IMR-90 (cell line): Measurements from ENCODE around the gene ZBTB40. TPM values are rescaled to one million over a fixed set of nuclear protein-coding genes. Genes with fewer than 3 reads are reported as not detected.

Experiments
- ATAC-seq: fragments of 200-7000 bp; cut with Tn5 transposase; 2 replicates; pipeline ENCODE4 v1.9.1; 2020; ENCODE audit warnings: low read depth, mild to moderate bottlenecking, moderate library complexity
- BruUV-seq: library from RNA; stranded (reverse); fragments of 400-500 nt; replicated peaks from 2 replicates; lab custom pipeline; 2021; lab: Mats Ljungman, UMichigan
- CTCF ChIA-PET: fragments of 300-600 bp; formaldehyde crosslinking; extraction: SDS; loops from one replicate; lab custom pipeline; 2021; ENCODE audit warnings: antibody characterized with exemption; lab: Yijun Ruan, JAX
- POLR2A ChIA-PET: fragments of 300-600 bp; sonication (Branson Sonifier 250); formaldehyde crosslinking; loops from one replicate; lab custom pipeline; 2022; ENCODE audit warnings: antibody characterized with exemption; ENCODE audit not compliant: unreplicated experiment; lab: Charles Lee
- DNase-seq: peaks from one replicate; pipeline ENCODE4 v3.0.0; 2013
- H2AFZ ChIP-seq: replicated peaks from 2 replicates; pipeline ENCODE3; 2013; ENCODE audit warnings: low read length, mild to moderate bottlenecking; ENCODE audit not compliant: poor library complexity
- H2AK5ac ChIP-seq: 2 replicates; pipeline ENCODE4 v1.6.1; 2013; ENCODE audit warnings: low read depth, low read length, inconsistent platforms
- H2AK9ac ChIP-seq: replicated peaks from 2 replicates; pipeline ENCODE3; 2013; ENCODE audit warnings: mild to moderate bottlenecking, low read depth, low read length, moderate library complexity; ENCODE audit not compliant: poor library complexity
- H2BK120ac ChIP-seq: 2 replicates; pipeline ENCODE4 v1.6.1; 2013; ENCODE audit warnings: low read depth, low read length, inconsistent platforms
- H2BK15ac ChIP-seq: 3 replicates; pipeline ENCODE4 v1.6.1; 2013; ENCODE audit warnings: low read depth, low read length, inconsistent platforms
- H2BK20ac ChIP-seq: 2 replicates; pipeline ENCODE4 v1.6.1; 2013; ENCODE audit warnings: low read depth, mild to moderate bottlenecking, inconsistent platforms, low read length, moderate library complexity
- H2BK5ac ChIP-seq: 2 replicates; pipeline ENCODE4 v1.6.1; 2013; ENCODE audit warnings: mild to moderate bottlenecking, low read depth, low read length, inconsistent platforms; ENCODE audit not compliant: poor library complexity, severe bottlenecking
- H3K14ac ChIP-seq: replicated peaks from 2 replicates; pipeline ENCODE4 v1.6.1; 2013; ENCODE audit warnings: low read depth, low read length, inconsistent platforms
- H3K18ac ChIP-seq: 2 replicates; pipeline ENCODE4 v1.6.1; 2013; ENCODE audit warnings: low read depth, low read length, control low read depth
- H3K23ac ChIP-seq: 2 replicates; pipeline ENCODE4 v1.6.1; 2013; ENCODE audit warnings: low read depth, low read length, inconsistent platforms
- H3K27ac ChIP-seq: 2 replicates; pipeline ENCODE4 v1.5.1; 2013; ENCODE audit warnings: mild to moderate bottlenecking, control low read depth, low read length; ENCODE audit not compliant: insufficient read depth
- H3K27me3 ChIP-seq: 2 replicates; pipeline ENCODE4 v1.6.1; 2013; ENCODE audit warnings: low read length; ENCODE audit not compliant: control insufficient read depth, insufficient read depth
- H3K36me3 ChIP-seq: 2 replicates; pipeline ENCODE4 v1.6.1; 2013; ENCODE audit warnings: low read length, mixed read lengths; ENCODE audit not compliant: control insufficient read depth, insufficient read depth
- H3K4ac ChIP-seq: 2 replicates; pipeline ENCODE4 v1.6.1; 2013; ENCODE audit warnings: low read depth, low read length, inconsistent platforms
- H3K4me1 ChIP-seq: 2 replicates; pipeline ENCODE4 v1.6.1; 2013; ENCODE audit warnings: low read length, mixed read lengths; ENCODE audit not compliant: control insufficient read depth, insufficient read depth
- H3K4me2 ChIP-seq: 2 replicates; pipeline ENCODE4 v1.6.1; 2013; ENCODE audit warnings: low read depth, mild to moderate bottlenecking, control low read depth, low read length, moderate library complexity
- H3K4me3 ChIP-seq: 2 replicates; pipeline ENCODE4 v1.5.1; 2013; ENCODE audit warnings: low read depth, mild to moderate bottlenecking, control low read depth, low read length, moderate library complexity; ENCODE audit not compliant: insufficient read depth
- H3K56ac ChIP-seq: 2 replicates; pipeline ENCODE4 v1.6.1; 2013; ENCODE audit warnings: low read length, inconsistent platforms; ENCODE audit not compliant: insufficient read depth; ENCODE audit errors: extremely low read depth
- H3K79me1 ChIP-seq, 2 experiments: 2 replicates each; pipeline ENCODE4 v1.6.1; 2013; ENCODE audit warnings: low read length in 2 of 2, inconsistent platforms in 1 of 2, low read depth in 1 of 2
- H3K9ac ChIP-seq: 2 replicates; pipeline ENCODE4 v1.6.1; 2013; ENCODE audit warnings: low read depth, low read length, control low read depth
- H3K9me1 ChIP-seq: 2 replicates; pipeline ENCODE4 v1.6.1; 2013; ENCODE audit warnings: low read length, inconsistent platforms; ENCODE audit not compliant: insufficient read depth
- H3K9me3 ChIP-seq: 2 replicates; pipeline ENCODE4 v1.6.1; 2013; ENCODE audit warnings: low read length; ENCODE audit not compliant: control insufficient read depth, insufficient read depth
- H4K20me1 ChIP-seq: 2 replicates; pipeline ENCODE4 v1.6.1; 2013; ENCODE audit warnings: low read length, inconsistent platforms; ENCODE audit not compliant: insufficient read depth
- H4K5ac ChIP-seq: 2 replicates; pipeline ENCODE4 v1.6.1; 2013; ENCODE audit warnings: mild to moderate bottlenecking, low read depth, low read length, control low read depth
- H4K8ac ChIP-seq, 2 experiments: 2 replicates each; pipeline ENCODE4 v1.6.1; 2013; ENCODE audit warnings: low read depth in 2 of 2, low read length in 2 of 2, control low read depth in 1 of 2, inconsistent platforms in 1 of 2
- H4K91ac ChIP-seq: 2 replicates; pipeline ENCODE4 v1.6.1; 2013; ENCODE audit warnings: low read depth, low read length, inconsistent platforms; ENCODE audit not compliant: insufficient read depth
- BHLHE40 ChIP-seq: fragments of 150-350 bp; IDR thresholded peaks from 2 replicates; pipeline ENCODE4 v1.6.1; 2016; ENCODE audit warnings: mild to moderate bottlenecking, low read depth, low read length
- CEBPB ChIP-seq: IDR thresholded peaks from 2 replicates; pipeline ENCODE4 v1.6.1; 2012; ENCODE audit warnings: low read depth, low read length, improper control_type of control experiment
- MAFK ChIP-seq: IDR thresholded peaks from 2 replicates; pipeline ENCODE4 v1.6.1; 2012; ENCODE audit warnings: low read depth, low read length, improper control_type of control experiment
- MAZ ChIP-seq: IDR thresholded peaks from 2 replicates; pipeline ENCODE4 v1.6.1; 2012; ENCODE audit warnings: low read depth, mild to moderate bottlenecking, low read length, improper control_type of control experiment, moderate library complexity, borderline replicate concordance
- RAD21 ChIP-seq: IDR thresholded peaks from 2 replicates; pipeline ENCODE4 v1.6.1; 2012; ENCODE audit warnings: low read length, improper control_type of control experiment
- RFX5 ChIP-seq: IDR thresholded peaks from 2 replicates; pipeline ENCODE4 v1.8.0; 2012; ENCODE audit warnings: low read depth, mild to moderate bottlenecking, low read length, moderate library complexity
- WGBS, 2 experiments: methylation state at CpG; one replicate each; pipeline versions ENCODE4 v1.1.5 to v1.1.7; 2013; ENCODE audit warnings: missing lambda C conversion rate in 2 of 2; ENCODE audit not compliant: insufficient read length in 1 of 2; ENCODE audit errors: extremely low coverage in 2 of 2; 5-methylcytosine and 5-hydroxymethylcytosine counted together
- dilution Hi-C: fragments of 300-500 bp; cut with HindIII; formaldehyde crosslinking; loops from one replicate; pipeline ENCODE4 v1.14.3; 2018; ENCODE audit warnings: low sequenced_read_pairs; ENCODE audit not compliant: unreplicated experiment
- in situ Hi-C: fragments of 300-500 bp; cut with MboI; formaldehyde crosslinking; loops from 3 replicates; pipeline ENCODE4 v1.14.3; 2019; ENCODE audit warnings: low sequenced_read_pairs, inconsistent platforms, mixed read lengths
- intact Hi-C: fragments of 100-400 bp; cut with micrococcal nuclease; formaldehyde crosslinking; loops from 2 replicates; pipeline ENCODE4 v1.10.0; 2022
- polyA plus RNA-seq, 3 experiments: library from polyadenylated mRNA; depleted of rRNA; stranded (reverse); fragments of >200 nt; gene quantifications; 2 replicates each; pipeline ENCODE4 v1.2.3, GENCODE V29; 2012; ENCODE audit warnings: low replicate concordance in 1 of 3
- total RNA-seq: library from RNA; depleted of rRNA; stranded (reverse); fragments of >200 nt; gene quantifications from 2 replicates; pipeline ENCODE4 v1.2.3, GENCODE V29; 2012
- TF ChIP-seq, protein P1 (sequence below): fragments of 150-350 bp; IDR thresholded peaks from 2 replicates; pipeline ENCODE4 v1.6.1; 2017; ENCODE audit warnings: mild to moderate bottlenecking, antibody characterized with exemption, low read length, low read depth

ZBTB40 gene
- total and polyA plus RNA-seq, 2 of the 4 experiments (the other 2 are of a cell fraction) = 6.0 to 9.7 TPM

DNA sequence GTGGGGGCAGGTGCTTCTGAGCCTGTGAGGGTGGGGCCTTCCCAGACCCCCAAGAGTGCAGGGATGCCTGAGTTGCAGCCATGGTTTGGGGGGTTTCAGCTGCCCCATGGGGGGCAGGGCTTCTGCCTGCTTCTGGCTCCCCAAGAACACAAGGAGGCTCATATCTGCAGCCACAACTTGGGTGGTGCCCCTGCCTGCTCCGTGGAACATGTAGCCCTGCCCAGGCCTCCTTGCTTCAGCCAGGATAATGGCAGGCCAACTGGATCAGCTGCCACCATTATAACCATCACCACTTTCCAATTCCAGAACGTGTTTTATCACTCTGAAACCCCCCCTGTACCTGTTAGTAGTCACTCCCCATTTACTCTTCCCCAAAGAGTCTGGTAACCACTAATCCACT is 14.0 kb downstream of the ZBTB40 start:
- H3K36me3 ChIP-seq = no peaks in the 10 kb centered on the region
- DNase-seq (no peak), ATAC-seq (no peak)
- H3K14ac ChIP-seq = no peak overlapping the region
- no peak overlapping the region for H3K4ac ChIP-seq
- in situ Hi-C loops (no loop called here), dilution Hi-C loops (no loop called here), intact Hi-C loops (no loop called here)
- no peak overlapping the region for H4K91ac ChIP-seq
- H3K9me1 ChIP-seq = no peaks in the 10 kb centered on the region; the same call in none of the 2 replicates
- no peak overlapping the region for H2AFZ ChIP-seq
- no peak overlapping the region for H3K23ac ChIP-seq
- no peak overlapping the region for H3K4me2 ChIP-seq
- ChIA-PET POLR2A (no interaction called here), CTCF (no interaction called here)
- no CpG with 5 or more reads among the region's 2 CpGs for whole genome bisulfite sequencing, 2 experiments
- H3K9ac ChIP-seq = no peak overlapping the region
- H4K5ac ChIP-seq = no peak overlapping the region
- H3K27ac ChIP-seq = no peak overlapping the region
- TF ChIP-seq BHLHE40 = no peak
- no peak for TF ChIP-seq CEBPB
- TF ChIP-seq MAFK = no peak
- no peak for TF ChIP-seq RFX5
- no peak for TF ChIP-seq RAD21
- no peak for TF ChIP-seq MAZ
- TF ChIP-seq, protein P1, sequence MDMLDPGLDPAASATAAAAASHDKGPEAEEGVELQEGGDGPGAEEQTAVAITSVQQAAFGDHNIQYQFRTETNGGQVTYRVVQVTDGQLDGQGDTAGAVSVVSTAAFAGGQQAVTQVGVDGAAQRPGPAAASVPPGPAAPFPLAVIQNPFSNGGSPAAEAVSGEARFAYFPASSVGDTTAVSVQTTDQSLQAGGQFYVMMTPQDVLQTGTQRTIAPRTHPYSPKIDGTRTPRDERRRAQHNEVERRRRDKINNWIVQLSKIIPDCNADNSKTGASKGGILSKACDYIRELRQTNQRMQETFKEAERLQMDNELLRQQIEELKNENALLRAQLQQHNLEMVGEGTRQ = no peak
- no peak overlapping the region for H3K18ac ChIP-seq
- peaks cover 20 to 41% of the 10 kb centered on the region in 2 experiments for H3K79me1 ChIP-seq
- H3K9me3 ChIP-seq = peaks cover 4% of the 10 kb centered on the region
- BruUV-seq = no TSS peak
- H3K4me3 ChIP-seq = no peak overlapping the region
- no peak overlapping the region for H3K56ac ChIP-seq
- no peak overlapping the region for H2BK5ac ChIP-seq
- H3K27me3 ChIP-seq = no peaks in the 10 kb centered on the region
- no peaks in the 10 kb centered on the region for H3K4me1 ChIP-seq
- no peak overlapping the region for H2AK5ac ChIP-seq
- H2AK9ac ChIP-seq = no peak overlapping the region
- no peak overlapping the region for H2BK20ac ChIP-seq
- H4K8ac ChIP-seq = no peak overlapping the region
- peaks cover 4% of the 10 kb centered on the region; the same call in 1 of the 2 replicates for H4K20me1 ChIP-seq
- H2BK15ac ChIP-seq = no peak overlapping the region
- no peak overlapping the region for H2BK120ac ChIP-seq
